IMR-90 (cell line): Measurements from ENCODE around the gene GABBR2.

Source experiments
- CEBPB ChIP-seq: IDR thresholded peaks from 2 replicates; pipeline ENCODE4 v1.6.1; 2012; ENCODE audit warnings: low read depth, low read length, improper control_type of control experiment
- CHD1 ChIP-seq: IDR thresholded peaks from 2 replicates; pipeline ENCODE4 v1.6.1; 2012; ENCODE audit warnings: low read depth, low read length, improper control_type of control experiment
- FOS ChIP-seq: fragments of 150-350 bp; IDR thresholded peaks from 2 replicates; pipeline ENCODE4 v1.6.1; 2016; ENCODE audit warnings: low read depth, low read length
- MAFK ChIP-seq: IDR thresholded peaks from 2 replicates; pipeline ENCODE4 v1.6.1; 2012; ENCODE audit warnings: low read depth, low read length, improper control_type of control experiment
- MAZ ChIP-seq: IDR thresholded peaks from 2 replicates; pipeline ENCODE4 v1.6.1; 2012; ENCODE audit warnings: low read depth, mild to moderate bottlenecking, low read length, improper control_type of control experiment, moderate library complexity, borderline replicate concordance
- MXI1 ChIP-seq: IDR thresholded peaks from 2 replicates; pipeline ENCODE4 v1.6.1; 2012; ENCODE audit warnings: low read depth, mild to moderate bottlenecking, low read length, moderate library complexity, borderline replicate concordance
- NFE2L2 ChIP-seq: fragments of 150-350 bp; IDR thresholded peaks from 2 replicates; pipeline ENCODE4 v1.6.1; 2016; ENCODE audit warnings: low read depth, mild to moderate bottlenecking, low read length
- POLR2A ChIP-seq: IDR thresholded peaks from 2 replicates; pipeline ENCODE4 v1.6.1; 2012; ENCODE audit warnings: mild to moderate bottlenecking, low read depth, low read length
- RAD21 ChIP-seq: IDR thresholded peaks from 2 replicates; pipeline ENCODE4 v1.6.1; 2012; ENCODE audit warnings: low read length, improper control_type of control experiment
- RCOR1 ChIP-seq: IDR thresholded peaks from 2 replicates; pipeline ENCODE4 v1.6.1; 2012; ENCODE audit warnings: mild to moderate bottlenecking, low read length, improper control_type of control experiment; ENCODE audit not compliant: insufficient replicate concordance
- RFX5 ChIP-seq: IDR thresholded peaks from 2 replicates; pipeline ENCODE4 v1.8.0; 2012; ENCODE audit warnings: low read depth, mild to moderate bottlenecking, low read length, moderate library complexity
- TF ChIP-seq, protein P1 (sequence below): conservative IDR thresholded peaks from 2 replicates; pipeline ENCODE4 v1.5.1; 2012; ENCODE audit warnings: mild to moderate bottlenecking, low read depth, low read length, improper control_type of control experiment

DNA sequence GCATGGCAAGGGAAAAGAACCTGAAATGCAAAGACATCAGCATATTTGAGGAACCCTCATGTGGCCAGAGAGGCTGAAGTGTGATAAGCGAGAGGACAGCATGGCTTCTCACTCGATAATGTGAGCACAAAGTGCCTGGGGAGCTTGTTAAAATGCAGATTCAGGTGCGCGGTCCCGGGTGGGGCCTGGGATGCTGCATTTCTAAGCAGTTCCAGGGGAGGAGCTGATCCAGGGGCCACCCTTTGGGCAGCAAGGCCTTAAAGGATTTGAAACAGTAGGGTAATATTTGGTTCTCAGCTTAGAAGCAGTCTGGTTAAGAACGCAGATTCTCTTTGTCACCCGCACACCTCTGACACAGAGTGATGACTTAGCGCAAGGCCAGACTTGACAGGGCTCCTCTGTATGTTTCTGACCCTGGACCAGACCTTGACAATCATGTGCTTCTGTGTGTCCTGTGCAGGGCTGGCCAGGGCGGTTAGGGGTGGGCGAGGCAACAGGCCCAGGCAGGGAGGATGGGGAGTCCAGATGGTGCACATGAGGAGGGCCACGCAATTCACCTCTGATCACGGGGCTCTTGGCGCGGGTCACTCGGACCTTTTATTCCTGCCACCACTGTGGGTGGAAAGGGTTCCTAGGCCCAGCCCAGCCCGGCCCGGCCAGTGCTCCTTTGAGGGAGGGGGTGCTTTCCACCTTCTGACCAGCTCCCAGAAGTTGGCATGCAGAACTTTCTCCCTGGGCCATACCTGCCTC lies 390.5 kb downstream of the GABBR2 start:
- TF ChIP-seq, protein P1, sequence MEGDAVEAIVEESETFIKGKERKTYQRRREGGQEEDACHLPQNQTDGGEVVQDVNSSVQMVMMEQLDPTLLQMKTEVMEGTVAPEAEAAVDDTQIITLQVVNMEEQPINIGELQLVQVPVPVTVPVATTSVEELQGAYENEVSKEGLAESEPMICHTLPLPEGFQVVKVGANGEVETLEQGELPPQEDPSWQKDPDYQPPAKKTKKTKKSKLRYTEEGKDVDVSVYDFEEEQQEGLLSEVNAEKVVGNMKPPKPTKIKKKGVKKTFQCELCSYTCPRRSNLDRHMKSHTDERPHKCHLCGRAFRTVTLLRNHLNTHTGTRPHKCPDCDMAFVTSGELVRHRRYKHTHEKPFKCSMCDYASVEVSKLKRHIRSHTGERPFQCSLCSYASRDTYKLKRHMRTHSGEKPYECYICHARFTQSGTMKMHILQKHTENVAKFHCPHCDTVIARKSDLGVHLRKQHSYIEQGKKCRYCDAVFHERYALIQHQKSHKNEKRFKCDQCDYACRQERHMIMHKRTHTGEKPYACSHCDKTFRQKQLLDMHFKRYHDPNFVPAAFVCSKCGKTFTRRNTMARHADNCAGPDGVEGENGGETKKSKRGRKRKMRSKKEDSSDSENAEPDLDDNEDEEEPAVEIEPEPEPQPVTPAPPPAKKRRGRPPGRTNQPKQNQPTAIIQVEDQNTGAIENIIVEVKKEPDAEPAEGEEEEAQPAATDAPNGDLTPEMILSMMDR: no peak
- TF ChIP-seq RAD21: no peak
- TF ChIP-seq POLR2A: no peak
- TF ChIP-seq CHD1: no peak
- TF ChIP-seq MXI1: no peak
- no peak for TF ChIP-seq RCOR1
- TF ChIP-seq CEBPB: no peak
- no peak for TF ChIP-seq RFX5
- TF ChIP-seq MAZ: no peak
- no peak for TF ChIP-seq MAFK
- no peak for TF ChIP-seq NFE2L2
- no peak for TF ChIP-seq FOS
